Muscle of back (tissue), 11 donors: ENCODE measurements around the gene OTOF. TPM values are rescaled to one million over a fixed set of nuclear protein-coding genes. Genes with fewer than 3 reads are reported as not detected.

Experiments used
- DNase-seq, 3 donors: peaks; one replicate each; pipeline versions ENCODE4 v3.0.0 to v3.0.0-alpha.2; 2013
- polyA plus RNA-seq, 10 donors: library from polyadenylated mRNA; unstranded; fragments of 120-200 nt; gene quantifications; one replicate each; pipeline ENCODE4 v1.2.1, GENCODE V29; 2013; ENCODE audit not compliant: insufficient read length in 10 of 10

Gene OTOF
- polyA plus RNA-seq, 10 donors = 10.4 to 32.8 (median 19.3) TPM

DNA sequence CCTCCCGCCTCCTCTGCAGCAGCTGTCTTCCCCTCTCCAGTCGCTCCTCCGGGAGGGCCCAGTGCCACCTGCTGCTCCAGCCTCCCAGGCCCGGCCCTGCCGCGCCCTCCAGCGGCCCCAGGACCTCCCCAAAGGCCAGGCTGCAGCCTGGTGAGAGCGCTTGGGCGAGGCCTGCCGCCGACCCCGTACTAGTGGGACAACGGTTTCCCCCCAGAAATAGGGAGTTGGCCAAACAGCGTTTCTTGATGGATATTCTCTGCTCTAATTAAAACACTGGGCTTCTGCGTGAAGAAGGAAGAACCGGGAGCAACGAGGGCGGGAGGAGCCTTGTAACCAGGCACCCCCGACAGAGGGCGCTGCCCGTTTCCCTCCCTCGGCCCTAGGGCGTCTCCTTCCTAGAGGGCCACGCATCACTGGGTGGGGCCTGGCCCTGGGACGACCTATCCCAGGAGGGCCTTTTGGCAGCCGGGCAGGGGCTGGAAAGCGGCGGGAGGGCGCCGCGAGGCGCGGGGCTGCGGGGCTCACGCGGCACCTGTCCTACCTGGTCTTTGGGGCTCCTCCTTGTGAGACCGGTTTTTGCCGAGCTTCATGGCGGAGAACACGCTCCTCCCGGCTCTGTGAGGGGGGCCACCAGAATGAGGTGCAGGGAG lies 25.4 kb upstream of the OTOF start:
- peak; percentile 53 to 83 (median 67) for DNase-seq

DNA sequence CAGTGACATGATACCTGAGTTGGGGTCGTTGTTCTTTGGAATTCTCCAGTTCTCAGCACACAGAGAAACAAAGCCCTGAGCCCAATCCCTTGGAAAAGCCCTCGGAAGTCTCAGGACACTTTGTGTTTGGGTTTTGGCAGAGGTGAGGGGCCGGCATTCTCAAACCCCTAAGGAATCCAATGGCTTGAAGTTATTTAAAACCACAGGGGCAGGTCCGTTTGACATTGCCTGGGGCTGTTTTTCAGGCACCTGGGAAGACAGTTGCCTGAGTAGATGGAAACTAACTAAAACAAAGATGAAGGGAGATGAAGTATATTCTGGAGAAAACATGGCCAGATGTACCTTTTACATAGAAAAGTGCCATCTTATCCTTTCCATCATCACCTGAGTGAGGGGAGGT lies 22.5 kb upstream of the OTOF start:
- no peak for DNase-seq

DNA sequence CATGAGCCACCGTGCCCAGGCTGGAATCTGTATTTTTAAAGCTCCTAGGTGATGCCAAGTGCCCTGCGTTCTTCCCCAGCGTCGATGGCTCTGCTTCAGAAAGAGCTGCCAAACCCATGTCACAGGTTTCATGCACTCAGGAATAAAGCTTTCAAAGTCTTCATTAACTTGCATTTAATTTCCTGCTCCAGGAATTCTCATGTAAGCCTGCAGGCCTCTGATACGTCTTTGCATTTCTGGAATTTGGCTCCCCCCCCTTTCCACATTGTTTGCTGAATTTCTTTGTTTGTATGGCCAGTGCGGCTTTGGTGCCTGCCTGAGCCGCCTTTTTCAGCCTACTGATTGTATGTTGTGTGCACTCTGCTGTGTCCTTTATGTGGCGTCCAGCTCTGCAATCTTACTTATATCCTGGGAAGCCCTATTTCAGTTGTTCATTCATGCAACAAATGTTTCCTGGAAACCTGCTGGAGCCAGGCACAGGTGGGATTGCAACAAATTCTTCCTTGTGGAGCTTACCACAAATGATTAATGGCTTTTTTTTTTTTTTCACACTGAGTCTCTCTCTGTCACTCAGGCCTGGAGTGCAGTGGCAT lies 17.9 kb upstream of the OTOF start:
- DNase-seq = no peak

DNA sequence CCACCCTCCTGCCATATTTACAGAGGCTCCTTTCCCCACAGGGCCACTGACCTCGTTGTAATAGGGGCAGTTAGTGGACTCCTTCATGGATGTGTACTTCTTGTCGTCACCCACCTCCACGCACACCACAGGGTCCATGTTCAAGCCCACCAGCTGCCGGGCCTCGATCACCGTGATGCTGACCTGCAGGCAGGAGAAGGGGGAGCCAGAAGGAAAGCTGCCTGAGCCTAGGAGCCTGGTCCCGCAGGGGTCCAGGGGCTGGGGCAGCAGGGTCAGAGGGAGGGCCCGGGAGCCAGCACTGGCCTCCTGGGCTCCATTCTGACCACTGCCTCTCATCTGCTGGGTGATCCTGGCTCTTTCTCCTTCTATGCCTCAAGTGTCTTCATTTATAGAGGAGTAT lies 17.0 kb upstream of the OTOF start:
- no peak for DNase-seq

DNA sequence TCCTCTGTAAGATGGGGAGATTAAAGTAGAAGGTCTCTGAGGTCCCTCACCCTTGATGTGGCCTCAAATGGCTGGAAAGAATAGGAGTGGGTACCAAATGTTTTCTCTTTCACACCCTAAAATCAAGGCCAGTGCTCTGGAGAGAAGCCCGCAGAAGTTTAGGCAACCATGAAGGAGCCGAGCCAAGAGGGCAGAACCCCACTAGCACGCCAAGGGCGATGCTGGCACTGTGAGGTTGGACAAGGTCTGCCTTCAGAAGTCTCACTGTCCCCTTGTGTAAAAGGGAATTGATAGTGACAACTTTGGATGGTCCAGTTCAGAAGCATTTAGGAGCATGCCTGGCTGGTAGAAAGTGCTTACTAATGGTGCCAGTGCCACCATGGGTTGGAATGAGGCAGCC lies 16.3 kb upstream of the OTOF start:
- DNase-seq = no peak

DNA sequence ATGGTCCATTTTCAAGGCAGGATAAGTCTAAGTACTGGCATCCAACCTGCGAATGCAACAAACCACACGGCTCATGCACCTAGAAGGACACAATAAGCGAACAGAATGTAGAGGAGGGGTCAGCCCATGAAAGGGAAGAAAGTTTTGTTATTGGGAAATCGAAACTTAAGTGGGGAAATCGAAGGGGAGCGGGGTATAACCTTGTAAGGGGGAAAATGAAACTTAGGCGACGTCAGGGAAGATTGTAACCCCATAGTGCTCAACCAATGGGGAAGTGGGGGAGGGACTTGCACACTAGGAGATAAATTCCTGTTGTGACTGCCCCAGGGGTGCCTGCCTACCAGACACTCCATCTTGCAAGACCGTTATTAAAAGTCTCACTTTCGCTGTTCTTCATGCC lies 15.6 kb upstream of the OTOF start:
- DNase-seq = no peak

DNA sequence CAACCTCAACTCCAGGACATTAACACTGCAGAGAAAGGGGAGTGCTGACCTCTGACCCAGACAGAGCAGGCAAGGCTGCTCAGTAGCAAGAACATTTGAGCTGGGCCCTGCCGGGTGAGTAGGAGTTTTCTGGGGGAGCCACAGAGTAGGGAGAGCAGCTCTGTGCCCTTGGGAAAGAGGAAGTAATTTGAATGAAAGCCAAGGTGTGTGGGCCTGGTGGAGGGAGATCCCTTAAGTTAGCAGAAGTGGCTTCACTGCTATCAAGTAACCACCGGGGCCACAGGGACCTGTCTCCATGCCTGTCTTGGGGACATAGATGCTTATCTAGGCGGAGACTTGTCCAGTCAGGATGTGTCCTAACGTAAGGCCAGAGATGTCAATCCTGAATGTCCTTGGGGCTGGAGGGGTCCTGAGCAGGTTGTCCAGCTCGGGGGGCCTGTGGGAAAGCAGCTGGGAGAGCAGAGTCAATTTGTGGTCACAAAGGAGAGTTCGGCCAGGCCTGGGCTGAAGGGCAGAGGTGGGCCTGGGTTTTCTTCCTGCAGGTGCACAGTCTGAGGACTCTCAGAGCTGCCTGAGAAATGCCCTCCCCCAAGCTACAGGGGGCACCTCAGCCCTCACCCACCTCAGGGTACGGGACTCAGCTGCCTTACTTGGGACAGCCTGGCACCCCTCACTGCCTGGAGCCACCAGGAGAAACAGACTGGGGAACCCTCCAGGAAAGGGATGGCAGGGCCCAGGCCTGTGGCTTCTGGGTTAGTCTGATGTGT lies 15.0 kb upstream of the OTOF start:
- DNase-seq = no peak

DNA sequence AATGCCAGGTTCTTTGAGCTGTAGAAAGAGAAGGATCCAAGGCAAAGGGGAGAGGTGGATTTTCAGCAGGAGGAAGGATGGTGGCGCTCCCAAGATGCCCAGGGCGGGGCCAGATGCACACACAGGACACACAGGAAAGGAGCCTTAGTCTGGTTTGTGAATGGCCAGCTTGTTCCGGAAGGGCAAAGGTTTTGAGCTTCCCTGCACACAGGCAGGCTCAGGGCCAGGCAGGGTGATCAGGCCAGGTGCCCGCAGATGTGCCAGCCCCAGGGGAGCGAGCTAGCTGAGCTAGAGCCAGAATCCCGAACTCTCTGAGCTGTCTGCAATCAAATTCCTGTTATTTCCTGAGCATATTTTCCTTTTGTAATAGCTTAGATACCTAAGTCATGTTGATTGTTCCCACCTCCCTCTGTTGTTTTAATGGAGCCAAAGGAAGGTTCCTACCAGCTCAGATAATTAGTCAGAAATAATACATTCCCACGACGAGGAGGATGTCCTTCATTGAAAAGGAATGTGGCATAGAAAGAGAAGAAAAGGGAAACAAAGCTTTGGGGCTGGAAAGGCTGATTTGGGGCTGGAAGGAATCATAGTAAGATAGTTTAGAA lies 13.7 kb upstream of the OTOF start:
- DNase-seq = no peak

DNA sequence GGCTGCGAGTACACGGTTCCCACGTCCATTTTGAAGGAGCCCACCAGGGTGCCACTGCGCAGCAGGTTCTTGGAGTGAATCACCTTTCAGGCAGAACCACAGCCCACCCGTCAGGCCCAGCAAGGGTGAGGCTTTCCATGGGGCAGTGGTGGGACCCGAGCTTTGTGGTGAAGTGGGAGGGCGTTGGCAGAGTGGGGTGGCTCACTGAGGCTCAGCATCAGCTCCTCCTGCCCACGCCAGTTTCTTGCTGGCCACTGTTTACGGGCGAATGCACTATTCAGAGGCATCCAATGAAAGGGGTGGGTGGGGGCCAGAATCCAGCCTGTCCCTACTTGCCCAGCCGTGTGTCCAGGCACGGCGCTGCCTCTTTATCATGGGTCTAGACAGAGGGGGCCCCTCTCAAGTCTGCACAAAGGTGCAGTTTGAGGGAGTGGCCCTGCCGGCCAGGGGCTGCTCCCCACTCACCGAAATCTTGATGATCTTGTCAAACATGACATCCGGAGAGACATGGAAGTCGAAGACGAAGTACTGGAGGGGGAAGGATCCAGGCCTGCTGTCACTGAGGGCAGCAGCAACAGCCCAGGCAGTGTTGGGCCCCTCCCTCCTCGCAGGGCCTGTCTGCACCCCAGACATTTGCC lies 11.4 kb upstream of the OTOF start:
- no peak for DNase-seq

DNA sequence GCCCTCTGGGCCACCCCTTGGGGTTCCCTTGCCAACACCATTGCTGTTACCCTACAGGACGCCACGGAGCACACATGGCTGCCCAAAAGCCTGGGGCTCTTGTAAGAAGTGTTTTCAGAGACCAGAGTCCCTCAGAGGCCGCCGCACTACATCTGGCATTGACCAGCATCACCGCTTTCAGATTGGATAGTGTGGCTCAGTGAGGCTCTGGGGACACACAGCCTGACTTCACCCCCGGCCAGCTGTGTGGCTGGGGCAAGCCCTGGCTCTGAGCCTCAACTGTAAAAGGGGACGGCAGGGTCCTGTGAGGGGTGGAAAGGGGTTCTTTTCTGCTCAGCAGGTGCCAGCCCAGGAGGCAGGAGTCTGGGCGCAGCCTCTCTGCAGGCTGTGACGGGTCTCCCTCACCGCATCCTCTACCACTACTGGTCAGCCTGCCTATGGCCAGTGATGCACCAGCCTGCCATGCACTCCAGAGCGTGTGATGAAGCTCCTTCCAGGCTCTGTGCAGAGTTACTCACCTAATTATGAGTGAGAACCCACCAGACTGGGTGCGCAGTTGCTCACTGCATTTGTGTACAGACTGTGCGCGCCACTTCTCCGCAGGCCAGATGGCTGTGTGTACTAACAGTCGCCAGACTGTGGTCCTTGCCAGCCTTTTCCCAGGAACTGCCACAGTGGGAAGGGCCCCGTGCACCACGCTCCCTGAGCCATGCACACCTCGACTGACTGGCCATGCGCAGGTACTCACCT lies 10.7 kb upstream of the OTOF start:
- DNase-seq = no peak

DNA sequence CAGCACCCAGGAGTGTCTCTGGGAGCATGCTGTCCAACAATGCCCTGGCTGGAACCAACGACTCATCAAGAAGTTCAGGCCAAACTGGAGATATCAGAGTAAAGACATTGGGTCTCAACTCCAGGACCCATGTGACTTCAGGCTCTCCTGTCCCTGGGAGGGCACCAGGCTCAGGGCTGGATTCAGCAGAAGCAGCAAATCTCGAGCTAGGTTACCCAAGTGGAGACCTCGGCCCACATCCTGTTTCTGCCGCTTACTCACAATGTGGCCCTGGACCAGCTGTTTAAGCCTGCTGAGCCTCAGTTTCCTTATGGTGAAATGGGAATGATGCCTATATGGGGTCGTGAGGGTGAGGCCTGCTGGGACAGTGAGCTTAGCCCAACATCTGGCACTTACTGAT lies 9.3 kb upstream of the OTOF start:
- no peak for DNase-seq

DNA sequence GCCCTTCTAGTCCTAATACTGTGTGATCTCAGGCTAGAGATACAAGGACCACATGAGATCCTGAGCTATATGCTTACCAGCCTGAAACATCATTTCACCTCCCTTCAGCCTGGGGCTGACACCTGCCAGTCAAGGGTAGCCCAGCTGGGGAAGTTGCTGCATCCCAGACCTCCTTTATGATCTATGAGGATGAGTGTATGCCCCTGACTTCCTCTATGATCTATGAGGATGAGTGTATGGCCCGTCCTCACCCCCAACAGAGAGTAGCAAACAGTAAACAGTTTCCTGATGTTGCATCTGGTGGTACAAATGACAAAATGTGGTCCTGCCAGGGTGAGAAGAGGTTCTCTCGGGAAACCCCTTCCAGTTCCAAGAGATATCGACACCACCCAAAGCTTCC lies 8.9 kb upstream of the OTOF start:
- DNase-seq = no peak

DNA sequence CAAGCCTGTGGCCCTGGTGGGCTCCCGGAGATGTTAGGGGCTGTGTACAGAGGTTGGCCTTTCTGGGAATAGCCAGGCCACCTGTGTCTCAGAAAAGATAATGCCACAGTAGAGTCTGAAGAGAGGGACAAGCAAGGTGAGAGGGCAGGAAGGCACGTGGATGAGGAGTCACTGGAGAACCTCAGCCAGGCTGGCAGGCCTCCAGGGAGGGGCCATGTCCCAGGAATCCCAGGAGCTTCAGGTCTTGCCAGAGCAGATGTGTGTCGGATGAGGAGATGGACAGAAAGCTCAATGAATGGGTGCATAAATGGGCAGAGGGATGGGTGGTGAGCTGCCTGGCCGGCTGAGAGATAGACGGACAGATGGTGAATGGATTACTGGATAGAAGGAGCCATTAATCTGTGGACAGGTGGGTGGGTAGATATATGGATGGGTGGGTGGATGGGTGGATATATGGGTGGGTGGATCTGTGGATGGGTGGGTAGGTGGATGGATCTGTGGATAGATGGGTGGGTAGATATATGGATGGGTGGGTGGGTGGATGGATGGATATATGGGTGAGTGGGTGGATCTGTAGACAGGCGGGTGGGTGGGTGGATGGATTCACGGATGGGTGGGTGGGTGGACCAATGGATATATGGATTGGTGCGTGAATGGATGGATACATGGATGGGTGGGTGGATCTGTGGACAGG lies 7.9 kb upstream of the OTOF start:
- no peak for DNase-seq

DNA sequence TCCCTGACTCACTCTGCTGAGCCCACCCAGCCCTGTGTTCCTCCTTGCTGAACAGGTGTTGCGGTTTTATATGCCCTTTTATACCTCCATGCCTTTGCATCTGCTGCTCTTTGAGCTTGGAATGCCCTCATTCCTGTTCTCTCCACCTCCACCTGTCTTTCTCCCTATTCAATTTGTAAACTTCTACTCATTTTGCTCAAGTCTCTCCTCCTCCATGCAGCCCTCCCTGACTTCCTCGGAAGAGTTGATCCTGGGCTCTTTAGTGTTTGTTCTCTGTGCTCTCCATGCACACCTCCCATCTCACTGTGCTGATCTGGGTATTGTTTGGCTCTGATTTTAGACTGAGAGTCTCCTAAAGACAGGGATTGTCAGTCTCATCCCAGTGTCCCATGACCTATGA lies 7.2 kb upstream of the OTOF start:
- DNase-seq = no peak

DNA sequence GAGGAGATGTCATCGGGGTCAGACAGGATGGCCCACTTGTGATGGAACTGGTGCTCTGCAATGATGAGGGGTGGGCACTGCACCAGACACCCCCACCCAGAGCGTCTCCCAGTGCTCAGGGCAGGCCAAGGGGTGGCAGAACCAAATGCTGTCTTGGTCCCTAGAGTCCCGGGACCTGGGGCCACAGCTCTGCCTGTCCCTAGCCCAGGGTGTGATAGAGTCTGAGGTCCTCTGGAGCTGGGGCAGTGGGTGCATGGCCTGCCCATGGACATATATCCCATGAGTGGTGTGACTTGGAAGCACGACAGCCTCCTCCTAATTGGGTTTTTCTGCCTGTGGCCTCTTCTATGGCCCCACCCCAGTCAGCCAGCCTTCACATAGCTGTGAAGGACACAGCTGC lies 6.7 kb upstream of the OTOF start:
- no peak for DNase-seq

DNA sequence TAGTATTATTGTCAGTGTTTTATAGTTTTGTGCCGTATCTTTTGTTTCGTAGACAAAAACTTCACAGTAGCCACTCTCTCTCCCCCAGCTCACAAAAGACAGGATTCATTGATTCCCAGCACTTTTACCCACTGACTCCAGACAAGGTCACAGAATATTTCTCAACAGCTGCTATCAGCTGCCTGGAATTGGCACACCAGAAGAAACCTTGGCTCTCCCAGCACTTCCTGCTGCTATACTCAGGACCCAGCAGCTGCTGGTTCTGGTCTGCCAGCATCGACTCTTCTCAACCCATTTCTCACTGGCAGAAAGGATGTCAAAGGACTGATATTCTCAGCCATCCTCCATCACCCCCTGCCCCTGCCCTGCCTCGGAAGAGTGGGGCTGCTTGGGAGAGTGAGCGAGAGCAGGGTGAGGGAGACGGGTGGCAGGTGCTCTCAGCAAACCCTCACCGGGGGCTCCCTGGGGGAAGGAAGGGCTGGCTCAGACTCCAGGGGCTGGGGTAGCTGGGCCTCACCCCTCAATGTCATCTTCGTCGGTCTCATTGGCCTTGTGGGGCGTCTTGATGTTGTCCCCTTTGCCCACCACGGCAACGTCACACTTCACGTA lies 6.1 kb upstream of the OTOF start:
- DNase-seq = peak; percentile 51 to 70 (median 58)

DNA sequence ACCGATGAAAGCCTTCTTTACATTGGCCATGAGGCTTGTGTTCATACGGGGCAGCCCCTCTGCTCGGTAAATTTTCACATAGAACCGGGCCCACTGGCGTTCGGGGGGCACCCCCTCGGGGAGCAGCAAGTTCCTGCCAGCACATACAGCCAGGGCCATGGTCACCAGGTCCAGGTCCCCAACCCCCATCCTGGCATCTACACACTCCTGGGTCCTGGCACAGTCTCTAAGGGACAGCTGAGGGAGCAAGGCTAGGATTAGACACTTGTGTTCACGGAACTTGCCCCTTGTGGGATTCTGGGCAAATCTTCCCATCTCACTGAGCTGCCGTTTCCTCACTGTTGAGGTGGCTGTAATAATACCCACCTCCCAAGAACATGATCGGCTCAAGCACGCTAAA lies 5.6 kb upstream of the OTOF start:
- DNase-seq = peak in 1 of 3 donors; percentile 43

DNA sequence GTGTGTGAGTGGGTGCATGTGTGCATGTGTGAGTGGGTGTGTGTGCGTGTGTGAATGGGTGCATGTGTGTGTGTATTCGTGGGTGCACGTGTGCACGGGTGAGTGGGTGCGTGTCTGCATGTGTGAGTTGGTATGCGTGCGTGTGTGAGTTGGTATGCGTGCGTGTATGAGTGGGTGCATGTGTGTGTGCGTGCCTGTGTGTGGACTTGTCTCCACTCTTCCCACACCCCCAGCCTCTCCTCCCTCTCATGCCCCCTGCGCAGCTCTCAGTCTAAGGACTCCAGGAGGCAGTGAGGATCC lies 5.1 kb upstream of the OTOF start:
- DNase-seq = no peak

DNA sequence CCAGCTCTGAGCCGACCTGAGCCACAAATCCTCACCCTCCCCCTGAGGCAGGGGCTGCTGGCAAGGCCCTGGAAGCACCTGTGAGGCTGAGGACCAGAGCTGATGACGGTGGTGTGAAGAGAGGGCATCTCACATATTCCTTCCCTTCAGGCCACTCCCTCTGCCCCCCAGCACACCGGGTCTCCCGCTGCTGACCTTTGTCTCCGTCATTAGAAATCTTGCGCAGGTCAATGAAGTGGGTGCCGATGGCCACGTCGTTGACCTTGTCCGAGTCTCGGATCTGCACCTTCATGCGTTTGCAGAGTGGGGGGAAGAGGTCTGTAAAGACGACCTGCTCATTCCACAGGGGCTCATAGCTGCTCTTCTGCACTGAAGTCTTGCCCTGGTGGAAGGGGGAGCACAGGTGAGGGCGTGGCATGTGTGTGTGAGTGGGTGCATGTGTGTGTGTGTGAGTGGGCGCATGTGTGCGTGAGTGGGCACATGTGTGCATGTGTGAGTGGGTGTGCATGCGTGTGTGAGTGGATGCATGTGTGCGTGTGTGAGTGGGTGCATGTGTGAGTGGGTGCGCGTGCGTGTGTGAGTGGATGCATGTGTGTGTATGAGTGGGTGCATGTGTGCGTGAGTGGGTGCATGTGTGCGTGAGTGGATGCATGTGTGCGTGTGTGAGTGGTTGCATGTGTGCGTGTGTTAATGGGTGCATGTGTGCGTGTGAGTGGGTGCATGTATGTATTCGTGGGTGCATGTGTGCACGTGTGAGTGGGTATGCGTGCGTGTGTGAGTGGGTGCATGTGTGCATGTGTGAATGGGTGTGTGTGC lies 4.5 kb upstream of the OTOF start:
- DNase-seq = no peak

DNA sequence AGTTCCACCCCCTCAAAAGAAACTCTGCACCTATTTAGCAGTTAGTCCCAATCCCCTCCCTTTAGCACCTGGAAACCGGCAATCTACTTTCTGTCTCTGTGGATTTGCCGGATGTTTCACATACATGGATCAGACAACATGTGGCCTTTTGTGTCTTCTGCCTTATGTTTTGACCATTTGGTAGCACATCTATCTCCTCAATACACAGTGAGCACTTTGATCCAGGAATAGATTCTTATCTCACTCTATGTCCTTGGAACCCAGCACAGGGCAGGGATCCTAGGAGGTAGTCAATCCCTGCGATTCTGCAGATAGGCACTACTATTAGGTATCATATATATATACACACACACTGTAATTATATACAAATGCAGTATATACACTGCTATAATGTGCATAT lies 3.8 kb upstream of the OTOF start:
- no peak for DNase-seq
